ENCODE results near the gene SMIM24.

Gene SMIM24

GRCh38 chr19:3496392-3497273 lies 16.3 kb upstream of the SMIM24 start:
- DNase-seq: no peak

- DNase-seq: no peak
These were observed 14.2 kb upstream of the SMIM24 start for GRCh38 chr19:3494559-3494958.

GRCh38 chr19:3494051-3494450 lies 13.7 kb upstream of the SMIM24 start:
- no peak for DNase-seq

GRCh38 chr19:3493651-3494050 lies 13.3 kb upstream of the SMIM24 start:
- no peak for DNase-seq

GRCh38 chr19:3492919-3493318 lies 12.6 kb upstream of the SMIM24 start:
- DNase-seq: no peak

GRCh38 chr19:3492131-3492839 lies 12.0 kb upstream of the SMIM24 start:
- DNase-seq: no peak

GRCh38 chr19:3491396-3492119 lies 11.2 kb upstream of the SMIM24 start:
- DNase-seq: no peak

GRCh38 chr19:3483226-3483628 lies 2.9 kb upstream of the SMIM24 start, which contains the start of gene SMIM44:
TSS of gene SMIM44 (minus strand) at chr19:3483441. CDS start at chr19:3483403, 38 bp downstream.
- DNase-seq: no peak

GRCh38 chr19:3482507-3483225 lies 2.3 kb upstream of the SMIM24 start:
- DNase-seq: no peak

- no peak for DNase-seq
These were observed 1.1 kb upstream of the SMIM24 start for GRCh38 chr19:3481241-3482090.

- peak; percentile 34 for DNase-seq
These were observed 500 bp downstream of the SMIM24 start for GRCh38 chr19:3479834-3480215.

GRCh38 chr19:3479177-3479833 lies 1.0 kb downstream of the SMIM24 start:
- DNase-seq: peak; percentile 43

- DNase-seq: no peak
These were observed 1.7 kb downstream of the SMIM24 start for GRCh38 chr19:3478409-3479176.

GRCh38 chr19:3477951-3478350 lies 2.4 kb downstream of the SMIM24 start:
- DNase-seq: no peak

- no peak for DNase-seq
These were observed 2.8 kb downstream of the SMIM24 start for GRCh38 chr19:3477506-3477905.

GRCh38 chr19:3476830-3477229 lies 3.5 kb downstream of the SMIM24 start:
- DNase-seq: no peak

GRCh38 chr19:3475449-3475848 lies 4.9 kb downstream of the SMIM24 start:
- DNase-seq: no peak

GRCh38 chr19:3474614-3475013 lies 5.7 kb downstream of the SMIM24 start:
- DNase-seq: no peak

GRCh38 chr19:3474010-3474409 lies 6.3 kb downstream of the SMIM24 start:
- no peak for DNase-seq

GRCh38 chr19:3471954-3472655 lies 8.2 kb downstream of the SMIM24 start:
- peak; percentile 22 for DNase-seq

Measured in effector CD8-positive, alpha-beta T cell (primary cell).